Caco-2 (cell line): ENCODE results near the gene CKAP2. TPM values are rescaled to one million over a fixed set of nuclear protein-coding genes. Genes with fewer than 3 reads are reported as not detected.

ENCODE experiments used
- BruUV-seq: library from RNA; stranded (reverse); fragments of 400-500 nt; replicated peaks from 2 replicates; lab custom pipeline; 2021; lab: Mats Ljungman, UMichigan
- CTCF ChIA-PET: fragments of 300-600 bp; sonication (Branson Sonifier 250); formaldehyde crosslinking; loops from one replicate; lab custom pipeline; 2022; ENCODE audit warnings: antibody characterized with exemption; lab: Charles Lee
- POLR2A ChIA-PET: fragments of 300-600 bp; sonication (Branson Sonifier 250); formaldehyde crosslinking; loops from one replicate; lab custom pipeline; 2022; ENCODE audit warnings: antibody characterized with exemption; lab: Charles Lee
- DNase-seq, 2 experiments: peaks; one replicate each; pipeline versions ENCODE4 v3.0.0 to v3.0.0-alpha.2; 2020 to 2022
- H3K27me3 ChIP-seq: replicated peaks from 2 replicates; pipeline ENCODE4 v1.6.0; 2011; ENCODE audit warnings: low read length; ENCODE audit not compliant: control insufficient read depth, insufficient read depth
- H3K36me3 ChIP-seq: 2 replicates; pipeline ENCODE4 v1.5.1; 2011; ENCODE audit warnings: low read length; ENCODE audit not compliant: control insufficient read depth, insufficient read depth
- H3K4me1 ChIP-seq: fragments of 250-450 bp; sonication (Bioruptor Pico); 2 replicates; pipeline ENCODE4 v1.5.1; 2020; ENCODE audit warnings: mild to moderate bottlenecking
- H3K4me3 ChIP-seq: 2 replicates; pipeline ENCODE4 v1.5.1; 2011; ENCODE audit warnings: low read depth, mild to moderate bottlenecking, control low read depth, low read length
- H3K9me3 ChIP-seq: fragments of 250-450 bp; sonication (Bioruptor Pico); 2 replicates; pipeline ENCODE4 v1.5.1; 2020; ENCODE audit warnings: mild to moderate bottlenecking, moderate library complexity
- H3K27ac Mint-ChIP-seq: one replicate; pipeline ENCODE4 v1.8.0; 2022; ENCODE audit warnings: mixed read lengths; ENCODE audit not compliant: unreplicated experiment
- H3K27me3 Mint-ChIP-seq: one replicate; pipeline ENCODE4 v1.8.0; 2022; ENCODE audit warnings: mixed read lengths; ENCODE audit not compliant: insufficient read depth, unreplicated experiment
- H3K36me3 Mint-ChIP-seq: one replicate; pipeline ENCODE4 v1.8.0; 2022; ENCODE audit warnings: mild to moderate bottlenecking, mixed read lengths; ENCODE audit not compliant: insufficient read depth, unreplicated experiment
- H3K4me1 Mint-ChIP-seq: one replicate; pipeline ENCODE4 v1.8.0; 2022; ENCODE audit warnings: low read depth, mixed read lengths; ENCODE audit not compliant: unreplicated experiment
- H3K4me3 Mint-ChIP-seq: one replicate; pipeline ENCODE4 v1.8.0; 2022; ENCODE audit warnings: mild to moderate bottlenecking, moderate library complexity, mixed read lengths; ENCODE audit not compliant: unreplicated experiment
- H3K9me3 Mint-ChIP-seq: one replicate; pipeline ENCODE4 v1.8.0; 2022; ENCODE audit warnings: mixed read lengths; ENCODE audit not compliant: unreplicated experiment
- intact Hi-C: fragments of 100-400 bp; cut with micrococcal nuclease; formaldehyde crosslinking; loops from one replicate; pipeline ENCODE4 v1.10.0; 2022; ENCODE audit not compliant: unreplicated experiment
- total RNA-seq: library from RNA; stranded (reverse); gene quantifications from 2 replicates; pipeline ENCODE4 v1.2.3, GENCODE V29; 2022
- TF ChIP-seq, protein P1 (sequence below), 2 experiments: fragments of 200-600 bp in 1 of 2; IDR thresholded peaks; 1 replicate in 1 of 2; 2 replicates in 1 of 2; pipeline versions ENCODE4 v1.5.1 to v1.8.0; 2011 to 2022; ENCODE audit warnings: antibody characterized with exemption in 1 of 2, control low read depth in 1 of 2, inconsistent platforms in 1 of 2, low read depth in 1 of 2, low read length in 1 of 2, mild to moderate bottlenecking in 1 of 2, moderate library complexity in 1 of 2; ENCODE audit not compliant: insufficient read depth in 1 of 2, severe bottlenecking in 1 of 2, unreplicated experiment in 1 of 2

CKAP2 gene
- total RNA-seq, 1 experiment from 2014 or later = 68.9 TPM

DNA sequence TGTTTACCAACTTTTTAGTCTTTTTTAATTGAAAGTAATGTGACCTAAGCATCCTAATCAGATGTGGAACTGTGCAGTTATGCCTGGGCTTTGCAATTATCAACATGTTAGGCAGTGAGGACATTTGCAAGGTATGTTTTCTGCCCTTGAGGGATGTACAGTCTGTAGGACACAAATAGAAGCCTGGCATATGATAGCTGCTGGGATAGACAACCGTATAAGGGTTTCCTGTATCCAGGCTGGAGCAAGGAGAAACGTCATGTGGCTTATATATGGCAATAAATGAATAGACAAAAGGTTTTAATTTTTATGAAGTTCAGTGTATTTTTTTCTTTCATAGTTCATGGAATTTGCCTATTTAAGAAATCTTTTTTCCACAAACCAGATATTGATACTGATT lies 2.8 kb upstream of the CKAP2 start:
- H3K36me3 ChIP-seq = no peaks in the 10 kb centered on the region
- ChIA-PET POLR2A (no interaction called here), CTCF (no interaction called here)
- Mint-ChIP-seq H3K9me3 (no peaks in the 10 kb centered on the region), H3K36me3 (peaks cover 23% of the 10 kb centered on the region), H3K4me3 (no peak overlapping the region), H3K27ac (no peak overlapping the region), H3K27me3 (no peaks in the 10 kb centered on the region), H3K4me1 (peaks cover 18% of the 10 kb centered on the region)
- H3K4me3 ChIP-seq = no peak overlapping the region
- H3K4me1 ChIP-seq = no peaks in the 10 kb centered on the region; the same call in 1 of the 2 replicates
- intact Hi-C loops = loop anchor here (10.0 kb wide), 3 partner anchors 162 to 648 kb away; partner anchors contain the start of gene DHRS12
- no peaks in the 10 kb centered on the region for H3K27me3 ChIP-seq
- BruUV-seq = no TSS peak
- no peaks in the 10 kb centered on the region for H3K9me3 ChIP-seq
- no peak for DNase-seq
- TF ChIP-seq, protein P1, sequence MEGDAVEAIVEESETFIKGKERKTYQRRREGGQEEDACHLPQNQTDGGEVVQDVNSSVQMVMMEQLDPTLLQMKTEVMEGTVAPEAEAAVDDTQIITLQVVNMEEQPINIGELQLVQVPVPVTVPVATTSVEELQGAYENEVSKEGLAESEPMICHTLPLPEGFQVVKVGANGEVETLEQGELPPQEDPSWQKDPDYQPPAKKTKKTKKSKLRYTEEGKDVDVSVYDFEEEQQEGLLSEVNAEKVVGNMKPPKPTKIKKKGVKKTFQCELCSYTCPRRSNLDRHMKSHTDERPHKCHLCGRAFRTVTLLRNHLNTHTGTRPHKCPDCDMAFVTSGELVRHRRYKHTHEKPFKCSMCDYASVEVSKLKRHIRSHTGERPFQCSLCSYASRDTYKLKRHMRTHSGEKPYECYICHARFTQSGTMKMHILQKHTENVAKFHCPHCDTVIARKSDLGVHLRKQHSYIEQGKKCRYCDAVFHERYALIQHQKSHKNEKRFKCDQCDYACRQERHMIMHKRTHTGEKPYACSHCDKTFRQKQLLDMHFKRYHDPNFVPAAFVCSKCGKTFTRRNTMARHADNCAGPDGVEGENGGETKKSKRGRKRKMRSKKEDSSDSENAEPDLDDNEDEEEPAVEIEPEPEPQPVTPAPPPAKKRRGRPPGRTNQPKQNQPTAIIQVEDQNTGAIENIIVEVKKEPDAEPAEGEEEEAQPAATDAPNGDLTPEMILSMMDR (IDR thresholded peaks at IDR 0.05; ENCODE audit: insufficient read depth in 1 of 2, low read depth in 1 of 2, low read length in 1 of 2, severe bottlenecking in 1 of 2, unreplicated experiment in 1 of 2) = no peak

DNA sequence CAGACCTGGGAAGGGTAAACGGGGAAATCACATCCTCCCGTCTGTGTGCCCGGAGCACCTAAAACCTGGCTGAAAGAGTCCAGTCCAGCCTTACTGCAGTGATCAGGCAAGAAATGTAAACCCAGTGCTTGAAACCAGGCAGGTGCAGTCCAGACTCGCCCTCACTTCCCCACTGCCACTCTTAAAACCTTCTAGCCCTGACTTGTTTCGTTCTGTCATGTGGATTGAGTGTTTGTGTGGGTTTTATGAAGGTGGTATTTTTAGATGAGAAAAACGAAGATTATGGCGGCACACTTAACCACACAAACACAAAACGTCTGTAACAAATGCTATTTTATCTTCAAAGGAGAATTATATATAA lies 839 bp upstream of the CKAP2 start:
- H3K36me3 ChIP-seq = no peaks in the 10 kb centered on the region
- Mint-ChIP-seq H3K27ac (peak overlapping the region; percentile 96), H3K9me3 (no peaks in the 10 kb centered on the region), H3K4me1 (peaks cover 11% of the 10 kb centered on the region), H3K27me3 (no peaks in the 10 kb centered on the region), H3K4me3 (peak overlapping the region; percentile 97), H3K36me3 (peaks cover 38% of the 10 kb centered on the region)
- CTCF ChIA-PET = no interaction called here
- H3K27me3 ChIP-seq = no peaks in the 10 kb centered on the region
- intact Hi-C loops = loop anchor here (10.0 kb wide), 3 partner anchors 160 to 650 kb away; partner anchors contain the start of gene DHRS12
- POLR2A ChIA-PET = no interaction called here
- H3K9me3 ChIP-seq = no peaks in the 10 kb centered on the region
- TF ChIP-seq, protein P1 (IDR thresholded peaks at IDR 0.05; ENCODE audit: insufficient read depth in 1 of 2, low read depth in 1 of 2, low read length in 1 of 2, severe bottlenecking in 1 of 2, unreplicated experiment in 1 of 2) = no peak
- peak in 1 of 2 experiments; percentile 17 for DNase-seq
- no peaks in the 10 kb centered on the region for H3K4me1 ChIP-seq
- peak overlapping the region; percentile 81 for H3K4me3 ChIP-seq
- no TSS peak for BruUV-seq

DNA sequence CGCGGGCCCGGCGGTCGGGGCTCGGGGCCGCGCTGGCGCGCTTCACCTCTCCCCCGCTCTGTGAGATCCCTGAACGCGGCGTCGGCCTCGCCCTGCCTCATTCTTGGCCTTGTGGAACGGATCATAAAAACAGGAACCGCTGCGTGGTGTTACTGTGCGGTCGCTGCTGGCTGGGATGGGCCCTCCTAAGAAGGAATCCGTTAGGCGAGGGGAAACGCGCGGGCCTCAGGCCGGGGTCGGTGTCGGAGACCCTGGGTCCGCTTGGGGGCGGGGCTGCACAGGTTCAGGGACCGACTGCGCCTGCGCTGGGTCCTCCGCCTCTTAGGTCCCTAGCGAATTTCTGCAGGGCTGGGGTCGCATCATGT lies 381 bp downstream of the CKAP2 start:
- H3K36me3 Mint-ChIP-seq = peaks cover 50% of the 10 kb centered on the region

More for the DNA sequence above, 381 bp downstream of the CKAP2 start:
- POLR2A ChIA-PET = no interaction called here
- CTCF ChIA-PET = no interaction called here
- intact Hi-C loops = loop anchor here (5.0 to 10.0 kb wide), 4 partner anchors 159 to 651 kb away; partner anchors contain the start of genes DHRS12 and SUGT1
- Mint-ChIP-seq H3K4me1 (peaks cover 11% of the 10 kb centered on the region), H3K4me3 (peak overlapping the region; percentile 97), H3K27ac (peak overlapping the region; percentile 96), H3K27me3 (no peaks in the 10 kb centered on the region), H3K9me3 (no peaks in the 10 kb centered on the region)
- no peaks in the 10 kb centered on the region for H3K36me3 ChIP-seq
- H3K27me3 ChIP-seq = no peaks in the 10 kb centered on the region
- no peaks in the 10 kb centered on the region for H3K9me3 ChIP-seq
- peak overlapping the region; percentile 81 for H3K4me3 ChIP-seq
- BruUV-seq = no TSS peak
- TF ChIP-seq, protein P1 (IDR thresholded peaks at IDR 0.05; ENCODE audit: insufficient read depth in 1 of 2, low read depth in 1 of 2, low read length in 1 of 2, severe bottlenecking in 1 of 2, unreplicated experiment in 1 of 2) = no peak
- H3K4me1 ChIP-seq = no peaks in the 10 kb centered on the region
- DNase-seq = peak; percentile 86 to 90
